Glomerular endothelial cell (primary cell): ENCODE data around the gene LMF1. TPM values are rescaled to one million over a fixed set of nuclear protein-coding genes. Genes with fewer than 3 reads are reported as not detected.
"Not testable (repeated sequence)": the region's sequence is repeated elsewhere in the genome, so short reads cannot be mapped to it uniquely, and the experiment has no call there.

ENCODE experiments used
- DNase-seq: peaks from one replicate; pipeline ENCODE4 v3.0.0-alpha.2; 2011; ENCODE audit warnings: low read depth, low spot score; ENCODE audit errors: extremely low read depth
- total RNA-seq: library from RNA; depleted of rRNA; stranded (reverse); fragments of >200 nt; gene quantifications from 2 replicates; pipeline ENCODE4 v1.2.3, GENCODE V29; 2015

The LMF1 gene
- total RNA-seq, 1 donor from 2014 or later = 36.6 TPM

DNA sequence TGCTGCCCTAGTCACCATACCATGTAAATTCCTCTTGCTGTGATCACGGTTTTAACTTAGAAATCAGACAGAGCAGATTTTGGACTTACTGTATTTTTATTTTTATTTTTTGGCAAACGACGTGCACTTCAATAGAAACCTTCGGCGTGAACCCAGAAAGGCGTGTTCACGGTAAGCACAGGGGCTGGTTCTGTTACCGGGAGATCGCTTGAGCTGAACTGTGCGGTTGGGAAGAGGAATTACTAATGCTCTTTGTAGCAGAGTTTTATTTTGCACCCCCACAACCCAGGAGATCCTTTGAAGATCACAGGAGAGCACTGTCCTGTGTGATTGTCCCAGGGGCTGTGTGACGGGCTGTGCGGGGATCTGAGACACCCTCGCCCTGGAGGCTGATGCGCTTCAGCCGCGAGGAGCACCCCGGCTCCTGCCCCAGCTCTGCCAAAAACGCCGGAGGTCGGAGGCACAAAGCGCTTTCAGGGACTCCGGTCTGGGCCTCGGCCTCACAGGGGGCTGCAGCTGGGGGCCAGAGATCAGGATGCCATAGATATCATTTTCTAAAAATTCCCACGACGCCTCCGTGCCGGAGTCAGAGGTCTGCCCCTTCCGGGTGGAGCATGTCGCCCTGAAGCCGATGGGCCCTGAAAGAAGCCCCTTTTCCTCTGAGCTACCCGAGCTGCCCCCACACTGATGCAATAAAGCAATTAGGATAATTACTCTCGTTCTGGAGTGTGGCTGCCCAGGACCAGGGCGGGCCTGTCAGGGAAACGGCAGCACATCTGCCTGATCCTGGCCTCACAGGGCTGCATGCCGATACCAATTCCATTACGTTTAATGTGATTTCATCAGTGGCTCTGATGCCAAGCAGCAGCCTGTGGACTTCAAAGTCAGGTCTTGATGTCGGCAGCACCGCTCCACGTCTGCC is 71.8 kb downstream of the LMF1 start:
- DNase-seq = no peak

- no peak for DNase-seq
Measured at GRCh38 chr16:898216-898615, 72.6 kb downstream of the LMF1 start.

DNA sequence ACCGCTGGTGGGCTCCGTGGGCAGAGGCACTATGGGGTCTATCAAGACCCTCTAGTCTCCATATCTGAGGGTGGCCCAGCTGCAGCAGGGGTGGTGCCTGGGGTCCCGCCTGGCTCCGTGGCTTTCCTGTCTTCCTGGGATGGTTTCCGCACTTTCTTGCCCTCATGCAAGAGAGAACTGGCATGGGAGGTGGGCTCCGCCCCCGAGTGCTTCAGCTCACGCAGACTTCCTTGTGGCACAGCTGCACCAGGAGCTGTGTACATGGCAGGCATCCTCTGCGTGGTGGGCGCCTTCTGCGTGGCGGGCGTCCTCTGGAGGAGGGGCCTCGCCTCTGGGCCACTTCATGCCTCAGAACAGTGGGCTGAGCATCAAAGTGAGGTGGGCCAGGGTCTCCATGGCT is 73.1 kb downstream of the LMF1 start:
- no peak for DNase-seq

DNA sequence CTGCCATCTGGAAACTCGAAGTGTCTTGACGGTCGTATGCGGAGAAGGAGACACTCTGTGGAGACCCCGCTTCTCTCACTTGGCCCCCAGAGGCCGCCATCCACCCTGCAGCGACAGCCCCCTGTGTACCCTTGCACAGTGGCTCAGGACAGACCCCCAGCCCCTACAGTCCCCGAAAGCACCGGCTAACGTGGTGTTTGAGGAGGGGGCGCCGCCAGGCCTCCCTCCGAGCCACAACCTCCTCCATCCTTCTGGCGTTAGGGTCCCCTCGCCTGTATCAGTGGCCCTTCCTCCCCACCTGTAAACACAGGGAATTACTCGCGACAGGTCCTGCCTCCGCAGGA is 73.6 kb downstream of the LMF1 start:
- DNase-seq = no peak

- no peak for DNase-seq
Measured at GRCh38 chr16:896261-897199, 74.3 kb downstream of the LMF1 start.

- DNase-seq = no peak
Measured at GRCh38 chr16:895371-895770, 75.4 kb downstream of the LMF1 start.

DNA sequence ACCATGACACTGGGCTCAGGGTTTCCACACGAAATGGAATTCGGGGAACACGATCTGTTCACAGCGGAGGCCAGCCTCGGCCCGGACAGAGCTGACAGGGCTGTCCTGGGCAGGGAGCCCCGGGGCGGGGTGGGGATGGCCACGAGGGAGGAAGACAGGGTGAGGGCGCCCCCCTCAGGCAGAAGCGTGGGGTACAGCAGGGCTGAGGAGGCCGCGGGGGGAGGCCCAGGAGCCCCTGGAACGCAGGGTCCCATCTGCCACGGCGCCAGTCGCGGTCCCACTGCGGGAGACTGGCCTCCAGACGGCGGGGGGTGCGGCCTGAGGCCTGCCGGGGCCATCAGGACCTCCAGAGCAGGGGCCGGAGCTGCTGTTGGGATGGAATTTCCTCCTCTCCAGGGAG is 75.9 kb downstream of the LMF1 start:
- DNase-seq = no peak

DNA sequence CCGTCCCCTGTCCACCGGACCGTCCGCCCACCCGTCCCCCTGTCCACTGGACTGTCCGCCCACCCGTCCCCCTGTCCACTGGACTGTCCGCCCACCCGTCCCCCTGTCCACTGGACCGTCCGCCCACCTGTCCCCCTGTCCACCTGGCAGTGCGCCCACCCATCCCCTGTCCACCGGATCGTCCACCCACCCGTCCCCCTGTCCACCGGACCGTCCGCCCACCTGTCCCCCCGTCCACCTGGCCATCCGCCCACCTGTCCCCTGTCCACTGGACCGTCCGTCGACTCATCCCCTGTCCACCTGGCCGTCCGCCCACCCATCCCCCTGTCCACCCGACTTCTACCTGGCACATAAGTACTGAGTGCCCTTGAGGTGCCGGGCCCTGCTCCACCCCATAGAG is 76.6 kb downstream of the LMF1 start:
- no peak for DNase-seq

GRCh38 chr16:893360-893759 is 77.4 kb downstream of the LMF1 start:
- DNase-seq = no peak

- no peak for DNase-seq
Measured at GRCh38 chr16:892536-893255, 78.1 kb downstream of the LMF1 start.

- DNase-seq = no peak
Measured at GRCh38 chr16:892006-892405, 78.8 kb downstream of the LMF1 start.

DNA sequence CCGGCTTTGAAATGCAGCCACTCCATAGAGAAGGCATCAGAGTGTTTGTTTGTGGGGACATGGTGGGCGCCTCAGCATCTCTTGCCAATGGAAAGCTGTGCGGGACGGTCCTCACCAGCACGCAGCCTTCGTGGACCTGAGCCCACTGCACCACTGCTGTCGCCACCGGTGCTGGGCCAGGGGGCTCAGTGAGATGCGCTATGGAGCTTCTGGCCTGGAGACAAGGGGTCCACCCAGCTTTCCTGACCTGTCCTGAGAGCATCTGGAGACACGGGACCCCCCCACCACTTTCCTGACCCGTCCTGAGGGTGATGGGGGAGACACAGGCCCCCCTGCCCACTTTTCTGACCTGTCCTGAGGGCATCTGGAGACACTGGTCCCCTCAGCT is 79.4 kb downstream of the LMF1 start:
- no peak for DNase-seq

- no peak for DNase-seq
Measured at GRCh38 chr16:890716-891352, 80.0 kb downstream of the LMF1 start.

DNA sequence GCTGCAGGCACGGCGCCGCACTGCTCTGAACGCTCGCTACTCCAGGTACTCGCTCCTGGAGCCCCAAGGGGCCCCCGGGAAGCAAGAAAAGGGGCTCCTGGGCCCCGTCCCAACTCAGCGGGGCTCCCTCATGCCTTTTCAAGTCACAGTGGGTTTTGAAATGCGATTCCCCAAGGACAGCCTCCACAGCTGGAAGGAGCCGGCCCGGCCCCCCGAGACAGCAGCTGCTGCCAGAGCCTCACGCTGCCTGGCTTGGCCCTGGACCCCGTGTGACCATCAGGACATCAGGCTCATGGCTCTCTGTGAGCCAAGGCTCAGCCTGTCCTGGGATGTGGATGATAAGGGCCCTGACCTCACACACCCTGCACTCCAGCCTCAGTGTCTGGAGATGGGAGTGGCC is 80.6 kb downstream of the LMF1 start:
- DNase-seq = no peak

DNA sequence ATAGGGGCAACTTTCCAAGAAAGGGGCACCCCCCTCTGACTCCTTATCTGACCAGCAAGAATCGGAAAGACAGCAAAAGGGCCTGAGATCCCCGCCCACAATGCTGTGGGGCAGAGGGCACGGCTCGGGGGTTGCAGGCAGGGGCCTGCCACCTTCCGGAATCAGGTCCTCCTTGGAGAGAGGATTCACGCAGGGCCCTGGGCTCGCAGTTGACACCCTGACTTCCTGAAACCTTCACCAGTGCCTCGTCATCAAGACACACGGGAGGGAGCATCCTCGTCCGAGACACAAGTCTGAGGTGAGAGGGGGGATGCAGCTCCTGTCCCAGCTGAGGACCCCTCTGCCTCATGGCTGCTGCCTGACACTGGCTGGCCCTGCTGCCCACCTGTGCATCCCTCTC is 81.2 kb downstream of the LMF1 start:
- DNase-seq = no peak

- no peak for DNase-seq
Measured at GRCh38 chr16:888901-889570, 81.7 kb downstream of the LMF1 start.

GRCh38 chr16:888456-888855 is 82.3 kb downstream of the LMF1 start:
- not testable (repeated sequence) for DNase-seq

DNA sequence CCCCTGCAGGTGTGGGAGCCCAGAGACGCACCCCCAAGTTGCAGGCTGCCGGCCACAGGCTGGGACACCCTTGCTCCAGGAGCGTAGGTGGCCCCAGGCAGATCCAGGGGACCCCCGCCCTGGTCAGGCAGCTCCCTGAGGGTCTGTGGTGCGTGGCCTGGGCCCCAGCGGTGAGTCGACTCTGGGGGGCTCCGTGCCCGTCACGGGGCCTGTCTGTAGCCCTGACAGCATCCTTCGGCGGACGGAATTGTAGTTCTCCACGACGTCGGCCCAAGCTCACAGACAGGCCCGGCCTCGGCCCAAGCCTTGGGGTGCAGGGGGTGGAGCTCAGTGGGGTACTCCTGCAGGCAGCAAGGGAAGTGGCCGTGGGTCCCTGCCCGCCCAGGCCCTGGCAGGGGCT is 82.9 kb downstream of the LMF1 start:
- no peak for DNase-seq

DNA sequence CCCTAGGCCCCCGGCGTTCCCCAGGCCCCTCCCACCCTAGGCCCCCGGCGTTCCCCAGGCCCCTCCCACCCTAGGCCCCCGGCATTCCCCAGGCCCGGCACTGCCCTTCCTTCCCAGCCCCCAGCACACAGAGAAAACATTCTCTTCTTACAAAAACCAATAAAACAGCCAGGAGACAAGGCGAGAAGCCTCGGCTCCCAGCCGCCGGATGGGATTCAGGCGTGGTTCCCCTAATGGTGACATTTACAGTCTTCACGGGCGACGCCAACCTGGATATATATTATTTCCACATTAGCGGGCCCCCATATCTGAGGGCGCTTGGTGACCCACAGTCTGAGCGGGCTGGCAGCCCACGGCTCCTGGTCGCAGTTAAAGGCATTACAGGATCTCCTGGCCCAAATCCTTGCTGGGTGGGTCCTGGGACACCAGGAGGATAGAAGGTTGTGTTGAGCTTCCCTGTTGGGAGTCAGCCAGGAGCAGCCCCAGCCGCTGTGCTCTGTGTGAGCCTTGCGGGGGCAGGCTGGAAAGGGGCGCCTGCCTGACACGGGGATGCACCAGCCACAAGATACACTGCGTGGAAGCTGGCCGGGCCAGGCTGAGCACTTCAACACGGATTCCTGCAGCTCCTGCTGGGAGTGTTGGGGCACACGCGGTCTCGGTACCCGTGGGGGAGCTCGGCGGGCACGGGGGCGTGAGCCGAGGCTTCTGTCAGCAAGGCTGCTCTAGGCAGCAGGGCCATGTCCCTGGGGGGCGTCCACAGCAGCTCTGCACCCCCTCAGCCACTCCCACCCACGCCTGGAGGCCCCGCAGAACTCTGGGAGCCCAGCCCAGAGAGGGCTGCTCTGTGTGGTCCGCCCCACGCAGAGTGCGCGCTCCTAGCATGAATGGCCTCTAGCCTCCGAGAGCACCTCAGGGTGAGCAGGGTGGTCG is 83.7 kb downstream of the LMF1 start:
- DNase-seq = no peak
